Measurements from ENCODE around the gene URB1. TPM values are rescaled to one million over a fixed set of nuclear protein-coding genes. Genes with fewer than 3 reads are reported as not detected.
"Not testable (repeated sequence)": the region's sequence is repeated elsewhere in the genome, so short reads cannot be mapped to it uniquely, and the experiment has no call there.

The URB1 gene
- polyA plus RNA-seq, 10 donors = 10.7 to 15.5 (median 13.2) TPM

DNA sequence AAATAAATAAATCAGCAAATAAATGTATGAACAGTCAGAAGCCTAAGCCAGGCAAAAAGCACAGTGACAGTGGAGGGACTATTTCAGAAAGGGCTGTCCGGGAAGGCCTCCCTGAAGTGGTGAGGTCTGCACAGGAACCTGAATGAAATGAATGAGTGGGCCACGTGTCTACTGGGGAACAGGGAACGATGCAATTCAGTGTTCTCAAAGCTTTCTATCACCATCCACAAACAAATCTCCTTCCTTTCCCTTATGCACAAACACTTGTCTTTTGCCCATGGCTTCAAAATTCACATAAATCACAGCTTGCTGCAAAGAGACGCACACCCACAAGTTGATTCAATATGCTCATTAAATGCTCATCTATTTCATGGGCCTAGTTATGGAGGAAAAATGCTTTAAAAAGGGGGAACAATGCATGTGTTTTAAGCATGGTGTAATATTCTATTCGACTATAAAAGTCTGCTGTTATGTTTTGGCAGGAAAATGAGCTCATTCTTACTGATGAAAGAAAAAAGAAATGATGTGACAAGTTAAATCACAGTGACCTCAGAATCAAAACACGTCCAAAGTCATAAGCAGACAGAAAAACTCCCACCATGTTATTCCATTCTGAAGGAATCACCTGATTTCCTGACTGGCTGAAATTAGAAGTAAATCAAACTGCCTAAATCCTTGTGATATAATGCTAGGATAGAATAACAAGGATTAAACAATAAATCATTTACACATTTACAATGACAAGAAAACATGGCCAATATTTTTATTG is 21.6 kb downstream of the URB1 start:
- no peak for DNase-seq

DNA sequence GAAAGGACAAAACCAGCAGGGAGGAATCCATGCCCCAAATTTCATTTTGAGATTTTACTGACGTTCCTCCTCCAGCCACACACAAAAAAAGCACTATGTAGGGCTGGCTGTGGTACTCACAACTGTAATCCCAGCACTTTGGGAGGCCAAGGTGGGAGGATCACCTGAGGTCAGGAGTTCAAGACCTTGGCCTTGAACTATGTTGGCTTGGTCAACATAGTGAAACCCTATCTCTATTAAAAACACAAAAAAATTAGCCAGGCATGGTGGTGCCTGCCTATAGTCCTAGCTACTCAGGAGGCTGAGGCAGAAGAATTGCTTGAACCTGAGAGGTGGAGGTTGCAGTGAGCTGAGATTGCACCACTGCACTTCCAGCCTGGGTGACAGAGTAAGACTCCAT is 23.9 kb downstream of the URB1 start:
- DNase-seq = not testable (repeated sequence)

DNA sequence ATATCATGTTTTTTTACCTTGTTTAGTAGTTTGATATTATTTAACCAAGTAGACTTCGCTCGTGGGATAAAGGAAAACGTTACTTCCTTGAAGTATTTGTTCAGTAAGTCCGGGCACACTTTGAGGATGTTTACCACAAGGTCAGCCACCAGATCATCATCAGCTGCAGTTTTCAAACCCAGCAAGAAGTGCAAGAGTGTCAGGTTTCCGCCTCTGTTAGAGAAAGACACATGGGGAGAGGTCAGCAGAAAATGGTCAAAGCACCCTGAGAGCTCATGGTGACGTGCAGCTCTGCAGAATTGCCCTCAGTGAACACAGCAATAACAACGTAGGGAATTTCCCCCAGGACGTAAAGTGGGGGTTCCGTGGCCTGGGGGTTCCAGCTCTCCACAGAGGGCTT is 24.4 kb downstream of the URB1 start:
- no peak for DNase-seq

DNA sequence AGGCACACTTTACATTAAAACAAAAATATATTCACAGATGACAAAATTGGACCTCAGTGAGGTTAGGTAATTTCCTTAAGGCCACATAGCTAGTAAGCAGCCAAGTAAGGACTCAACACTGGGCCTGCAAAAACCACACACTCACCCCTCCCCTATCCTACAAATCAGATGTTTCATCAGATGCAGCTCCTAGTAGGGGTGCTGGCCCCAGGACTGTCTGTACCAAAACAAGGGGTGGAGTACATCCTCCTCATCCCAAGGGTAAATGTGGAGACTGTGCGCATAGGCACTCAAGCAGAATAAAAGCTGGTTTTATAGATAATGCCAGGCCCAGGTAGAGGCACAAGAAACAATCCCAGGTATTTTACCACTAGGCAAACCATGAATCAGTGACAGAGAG is 25.7 kb downstream of the URB1 start:
- DNase-seq = no peak

DNA sequence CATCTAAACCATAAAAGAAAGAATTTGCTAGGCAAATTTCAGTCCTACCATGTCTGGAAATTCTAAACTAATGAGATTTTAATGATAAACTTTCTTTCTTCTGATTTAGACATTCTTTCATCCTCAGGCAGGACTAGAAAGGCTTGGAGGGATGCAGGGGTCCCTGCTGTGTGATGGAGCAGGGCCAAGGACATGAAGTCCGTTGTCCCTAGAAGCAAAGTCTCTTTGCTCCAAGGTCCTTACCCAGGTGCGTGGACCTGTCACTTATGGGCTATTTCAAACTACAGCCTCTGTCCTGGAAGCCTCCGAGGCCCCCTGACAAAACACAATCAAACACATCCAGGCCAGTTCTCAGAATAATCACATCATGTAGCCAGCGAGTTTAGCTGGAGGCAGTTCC is 26.6 kb downstream of the URB1 start:
- no peak for DNase-seq

DNA sequence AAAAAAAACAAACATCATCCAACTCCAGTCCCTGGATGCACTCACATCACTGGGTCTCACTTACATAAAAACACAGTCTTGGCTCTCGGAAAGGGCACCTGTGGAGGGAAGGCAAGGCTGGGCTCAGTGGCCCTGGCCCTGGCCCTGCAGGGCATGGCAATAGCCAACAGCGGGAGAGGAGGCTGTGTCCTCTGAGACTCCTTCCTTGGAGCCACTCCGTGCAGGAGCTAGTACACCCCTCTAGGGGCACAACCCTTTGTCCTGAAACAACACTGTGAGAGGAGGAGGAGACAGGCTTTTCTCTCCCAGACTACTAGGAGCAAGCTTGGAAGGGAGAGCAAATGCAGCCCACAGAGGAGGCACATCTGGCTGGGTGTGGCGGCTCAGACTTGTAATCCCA is 28.0 kb downstream of the URB1 start:
- DNase-seq = peak in 1 of 3 donors; percentile 60

DNA sequence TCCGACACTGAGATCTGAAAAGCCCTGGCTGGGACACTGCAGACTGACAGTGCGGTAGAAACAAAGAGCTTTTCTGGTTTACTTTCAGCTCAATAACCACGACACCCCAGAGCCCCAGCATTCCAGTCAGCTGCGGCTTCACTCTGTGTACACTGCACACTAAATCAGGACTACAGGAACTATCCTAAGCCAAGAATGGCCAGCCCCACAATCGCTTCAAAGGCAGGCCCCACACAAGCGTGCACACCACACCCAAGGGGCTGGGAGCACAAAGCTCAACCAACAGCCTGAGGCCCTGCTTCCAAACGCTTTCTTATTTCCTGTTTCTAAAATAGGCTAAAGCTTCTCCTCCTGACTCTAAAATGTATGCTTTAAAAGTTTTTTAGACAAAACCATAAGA is 28.4 kb downstream of the URB1 start:
- peak in 2 of 3 donors; percentile 49 to 77 for DNase-seq

DNA sequence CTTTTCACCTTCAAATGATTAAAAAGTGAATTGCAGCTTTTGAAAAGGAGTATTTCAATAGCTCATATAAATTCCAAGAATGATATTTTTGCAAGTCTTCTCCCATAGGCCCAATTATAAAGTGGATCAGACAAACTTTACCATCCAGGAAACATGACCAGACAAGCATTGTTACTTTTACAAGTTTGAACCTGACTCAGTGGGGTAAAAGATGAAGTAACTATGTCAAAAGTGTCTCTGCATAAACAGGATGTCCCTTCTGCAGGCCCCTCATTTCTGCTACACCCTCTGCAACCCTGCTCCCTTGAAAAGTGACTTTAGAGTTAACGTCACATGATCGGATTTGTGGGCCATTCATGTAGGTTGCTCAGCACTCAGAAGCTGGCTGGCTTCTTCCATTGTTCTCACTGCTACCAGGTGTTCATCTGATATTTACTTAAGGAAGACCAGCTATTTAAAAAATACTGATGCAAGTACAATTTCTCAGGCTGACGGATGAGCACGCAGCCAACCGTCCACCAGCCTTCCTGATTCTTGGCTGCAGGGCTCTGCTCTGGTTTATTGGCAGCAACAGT is 32.3 kb downstream of the URB1 start:
- no peak for DNase-seq

DNA sequence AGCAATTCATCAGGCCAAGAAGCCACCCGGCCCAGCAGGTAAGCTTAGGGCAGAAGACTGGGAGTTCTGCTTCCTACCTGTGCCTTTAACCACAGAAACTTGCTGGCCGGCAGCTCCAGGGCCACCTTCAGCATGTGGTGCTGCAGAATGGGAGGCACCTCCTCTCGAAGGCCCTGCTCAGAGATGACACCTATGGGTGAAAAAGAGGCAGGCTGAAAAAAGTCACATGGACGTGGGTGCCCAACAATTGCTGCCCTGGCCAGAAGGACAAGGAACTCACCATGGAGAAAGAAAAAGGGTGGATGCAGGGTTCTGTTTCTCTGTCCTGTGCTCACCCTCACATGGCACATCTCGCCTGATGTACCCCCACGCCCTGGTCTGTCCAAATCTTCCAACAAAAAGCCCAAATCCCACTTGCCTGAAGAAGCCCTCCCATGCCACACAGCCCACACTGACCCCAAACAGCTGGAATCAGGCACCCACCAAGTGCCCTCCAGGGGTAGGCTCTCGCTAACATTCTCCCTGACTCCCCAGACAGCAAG is 33.0 kb downstream of the URB1 start:
- no peak for DNase-seq

DNA sequence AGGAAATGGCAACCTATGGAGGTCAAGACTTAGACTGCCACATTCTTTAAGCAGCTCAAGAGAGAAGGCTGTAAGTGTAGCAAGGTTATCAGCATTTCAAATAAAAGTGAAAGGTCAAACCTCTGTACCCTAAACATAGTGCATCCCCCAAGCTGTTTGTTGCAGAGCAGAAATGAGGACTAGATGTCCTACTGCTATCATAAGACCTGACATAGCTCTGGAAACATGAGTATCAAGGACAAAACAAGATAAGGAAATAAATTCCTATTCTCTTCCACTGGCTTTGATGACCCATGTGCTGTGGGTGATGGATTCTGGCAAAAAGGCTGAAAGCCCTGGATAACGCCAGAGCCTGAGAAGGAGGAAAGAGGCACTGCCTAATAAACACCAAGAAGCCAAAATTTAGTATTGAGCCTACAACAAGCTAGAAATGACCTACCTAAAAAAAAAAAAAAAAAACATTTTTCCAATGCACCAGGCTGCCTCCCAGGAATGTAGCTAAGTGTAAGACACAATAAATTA is 35.9 kb downstream of the URB1 start:
- DNase-seq = no peak

DNA sequence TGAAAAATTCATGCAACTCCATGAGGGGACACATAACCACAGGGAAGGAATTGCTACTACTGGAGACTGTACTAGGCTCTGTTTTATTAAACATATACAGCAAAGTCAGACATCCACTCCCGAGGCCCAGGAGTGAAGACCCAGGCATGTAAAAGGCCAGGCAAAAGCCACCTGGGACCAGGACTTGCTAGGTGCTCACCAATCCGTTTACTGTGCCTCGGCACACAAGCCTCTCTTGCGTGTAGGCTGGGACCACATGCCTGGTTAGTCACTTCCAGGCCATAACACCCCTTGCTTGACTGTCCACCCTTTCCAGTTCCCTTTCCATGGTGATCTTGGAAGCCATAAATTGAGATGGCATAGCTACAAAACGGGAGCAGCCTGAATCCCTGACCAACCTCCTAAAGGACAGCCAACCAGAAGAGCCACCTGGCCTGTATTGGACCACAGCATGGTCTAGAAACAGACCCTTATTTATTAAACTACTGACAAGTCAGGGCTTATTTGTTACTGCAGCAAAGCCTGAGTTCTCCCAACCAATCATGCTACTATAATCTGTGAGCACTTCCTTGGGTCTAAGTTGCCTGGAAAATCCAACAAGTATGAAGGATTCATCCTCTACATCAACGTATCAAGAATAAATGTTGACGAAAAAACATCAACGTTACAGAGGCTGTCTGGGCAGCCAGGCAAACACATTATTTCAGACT is 39.7 kb downstream of the URB1 start:
- no peak for DNase-seq

DNA sequence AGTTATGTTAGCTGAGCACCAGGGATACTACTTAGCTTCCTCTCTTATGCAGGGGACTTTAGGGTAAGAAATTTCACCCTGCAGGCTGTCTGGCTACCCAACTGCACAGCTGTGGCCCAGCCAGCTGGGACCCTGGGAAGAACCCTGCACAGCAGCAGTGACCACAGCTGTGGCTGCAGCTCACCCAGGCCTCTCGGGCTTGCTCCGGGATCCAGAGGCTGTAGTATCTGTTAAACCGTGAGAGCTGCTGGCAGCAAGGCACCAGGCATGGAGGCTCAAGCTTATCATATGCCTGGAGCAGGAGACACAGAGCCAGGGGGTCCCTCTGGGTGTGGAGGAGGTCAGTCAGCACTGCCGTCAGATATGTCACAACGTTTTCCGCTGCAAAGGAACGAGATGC is 40.3 kb downstream of the URB1 start:
- DNase-seq = no peak

DNA sequence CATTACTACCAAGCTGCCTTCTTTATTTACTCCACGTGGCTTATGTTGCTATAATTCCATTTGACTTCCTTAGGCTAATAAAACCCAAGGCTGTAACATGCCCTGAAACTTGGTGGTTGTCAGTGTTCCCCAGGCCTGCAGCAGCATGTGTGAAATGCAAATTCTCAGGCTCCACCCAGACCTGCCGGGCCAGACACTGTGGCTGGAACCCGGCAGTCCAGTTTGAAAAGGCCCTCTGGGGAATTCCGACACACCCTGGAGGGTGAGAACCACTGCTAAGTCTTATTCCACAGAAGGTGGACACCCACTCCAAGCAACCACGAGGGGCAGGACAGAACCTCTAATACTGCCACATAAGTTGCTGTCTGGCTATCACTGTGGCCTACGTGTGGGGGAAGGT is 41.4 kb downstream of the URB1 start:
- DNase-seq = no peak

DNA sequence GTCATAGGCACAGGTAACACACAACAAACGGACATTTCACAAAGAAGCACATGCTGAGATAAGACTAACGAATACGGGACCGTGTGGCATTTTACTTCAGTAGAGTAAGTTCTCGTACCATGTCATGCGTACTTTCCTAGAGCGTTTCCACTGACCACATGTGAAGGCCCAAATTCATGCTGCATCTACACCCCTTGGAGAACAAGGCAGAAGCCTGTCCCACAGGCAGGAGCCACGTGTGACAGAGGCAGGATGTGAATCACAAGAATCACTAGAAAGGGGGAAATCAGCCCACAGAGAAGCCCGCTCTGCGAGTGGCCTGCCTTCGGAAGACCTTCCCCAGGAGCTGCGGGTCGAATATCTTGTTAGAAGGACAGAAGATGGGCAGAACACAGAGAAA is 41.8 kb downstream of the URB1 start:
- no peak for DNase-seq

DNA sequence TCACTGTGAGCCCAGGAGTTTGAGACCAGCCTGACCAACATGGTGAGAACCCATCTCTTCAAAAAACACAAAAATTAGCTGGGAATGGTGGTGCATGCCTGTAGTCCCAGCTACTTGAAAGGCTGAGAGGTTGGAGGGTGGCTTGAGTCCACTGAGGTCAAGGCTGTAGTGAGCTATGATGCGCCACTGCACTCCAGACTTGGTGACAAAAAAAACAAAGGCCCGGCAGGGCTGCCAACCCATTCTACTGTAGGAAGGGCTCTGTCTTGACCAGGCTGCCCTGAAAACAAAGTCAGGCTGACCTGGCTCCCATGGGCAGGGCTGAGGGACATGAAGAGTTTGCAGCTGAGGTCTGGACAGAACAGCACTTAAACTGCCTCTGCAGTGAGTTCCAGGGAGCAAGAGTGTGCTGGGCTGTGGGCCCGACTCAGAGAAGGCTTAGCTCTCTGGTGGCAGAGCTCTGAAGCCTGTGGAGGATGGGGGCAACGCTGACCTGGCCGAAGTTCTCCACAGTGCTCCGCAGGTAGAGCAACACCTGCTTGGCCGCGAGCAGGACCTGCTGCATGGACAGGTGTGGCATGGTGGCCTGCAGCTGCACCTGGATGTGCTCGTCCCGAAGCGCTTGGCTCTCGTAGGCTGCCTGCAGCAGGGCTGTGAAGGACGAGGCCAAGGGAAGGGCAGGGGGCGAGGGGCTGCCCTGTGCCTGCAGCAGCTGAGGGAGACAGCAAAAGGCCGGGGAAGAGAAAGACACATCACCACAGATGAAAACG is 42.4 kb downstream of the URB1 start:
- no peak for DNase-seq

DNA sequence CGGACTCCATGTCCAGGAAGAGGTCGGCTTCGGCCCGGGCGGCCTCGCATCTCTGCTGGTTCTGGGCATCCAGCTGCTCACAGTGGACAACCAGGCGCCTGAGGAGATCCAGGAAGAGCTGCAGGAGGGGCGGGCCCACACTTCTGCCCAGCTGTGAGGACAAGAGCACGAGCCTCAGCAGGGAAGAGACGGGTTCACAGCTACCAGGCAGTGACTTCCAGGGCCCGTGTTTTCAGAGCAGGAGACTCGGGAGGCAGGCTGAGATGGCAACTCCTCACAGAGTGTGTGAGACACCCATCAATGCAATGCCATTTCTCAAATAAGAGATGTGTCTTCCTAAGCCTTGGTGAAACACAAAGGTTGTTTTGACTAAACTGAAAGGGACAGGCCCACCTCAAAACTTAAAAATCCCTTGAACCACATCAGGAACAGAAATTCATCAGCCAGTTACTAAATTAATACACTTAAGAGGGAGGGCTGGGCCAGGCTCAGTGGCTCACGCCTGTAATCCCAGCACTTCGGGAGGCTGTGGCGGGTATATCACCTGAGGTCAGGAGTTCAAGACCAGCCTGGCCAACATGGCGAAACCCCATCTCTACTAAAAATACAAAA is 43.4 kb downstream of the URB1 start:
- no peak for DNase-seq

DNA sequence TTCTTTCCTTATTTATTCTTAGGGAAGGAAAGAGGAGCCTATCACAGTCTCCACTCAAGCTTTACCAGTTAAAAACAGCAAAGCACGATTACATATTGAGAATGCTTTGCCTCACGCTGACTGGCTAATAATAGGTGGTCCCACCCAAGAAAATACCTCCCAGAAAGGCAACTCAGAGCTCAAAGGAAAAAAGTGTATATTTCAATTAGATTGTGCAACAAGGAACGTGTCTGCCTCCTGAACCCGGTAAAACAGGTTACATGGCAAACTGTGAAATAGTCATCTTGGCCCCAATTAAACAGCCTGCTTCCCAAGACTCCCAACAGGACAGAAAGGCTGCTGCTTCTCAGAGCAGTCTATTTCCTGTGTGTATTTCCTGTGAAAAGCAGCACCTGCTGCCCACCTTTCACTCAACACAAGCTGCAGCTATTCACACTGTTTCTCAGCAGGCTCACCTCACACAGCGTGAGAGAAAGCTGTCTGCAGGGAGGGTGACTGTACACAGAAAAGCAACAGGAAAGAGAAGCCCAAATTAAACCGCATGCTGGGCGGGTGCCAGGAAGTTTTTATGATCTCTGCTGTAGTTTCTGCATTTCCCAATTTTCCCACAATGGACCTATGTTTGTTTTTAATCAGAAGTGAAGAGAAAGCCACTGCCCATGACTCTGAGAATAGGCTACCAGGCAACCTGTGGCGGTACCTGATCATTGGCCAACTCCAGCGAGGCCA is 44.0 kb downstream of the URB1 start:
- no peak for DNase-seq

DNA sequence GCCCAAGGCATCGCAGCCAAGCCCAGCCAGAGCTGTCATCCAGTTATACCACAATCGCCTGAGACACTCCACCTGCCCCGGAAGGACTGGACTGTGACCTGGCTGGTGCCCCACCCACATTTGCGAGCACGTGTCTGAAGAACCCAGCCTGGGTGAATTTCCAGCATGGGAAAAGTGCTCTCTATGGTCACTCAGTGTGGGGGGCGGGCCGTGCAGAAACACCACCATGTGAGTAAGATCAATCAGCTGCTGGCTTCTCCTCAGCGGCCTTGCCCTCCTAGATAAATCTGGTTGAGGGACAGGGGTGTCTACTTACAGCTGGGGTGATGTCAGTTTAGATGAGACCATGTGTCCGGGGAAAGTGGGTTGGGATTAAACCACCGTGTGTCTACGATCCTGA is 44.8 kb downstream of the URB1 start:
- no peak for DNase-seq

DNA sequence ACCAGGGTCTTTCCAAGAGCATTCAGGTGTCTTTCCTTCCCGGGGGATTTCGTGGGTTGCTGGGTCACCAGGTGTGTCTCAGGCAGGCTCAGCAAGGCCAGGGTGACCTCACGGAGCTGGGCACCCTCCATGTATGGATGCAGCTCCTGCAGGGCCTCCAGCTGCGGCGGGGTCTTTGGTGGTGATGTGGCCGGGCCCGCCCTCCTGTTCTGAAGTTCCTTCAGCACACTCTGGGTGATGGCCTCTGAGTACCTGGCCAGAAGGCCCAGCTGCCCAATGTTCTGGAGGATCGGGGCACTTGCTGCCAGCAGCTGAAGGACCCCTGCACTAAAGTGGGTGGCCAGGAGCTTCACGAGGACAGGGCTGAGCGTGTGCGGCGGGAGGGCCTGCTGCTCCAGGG is 45.5 kb downstream of the URB1 start:
- no peak for DNase-seq

DNA sequence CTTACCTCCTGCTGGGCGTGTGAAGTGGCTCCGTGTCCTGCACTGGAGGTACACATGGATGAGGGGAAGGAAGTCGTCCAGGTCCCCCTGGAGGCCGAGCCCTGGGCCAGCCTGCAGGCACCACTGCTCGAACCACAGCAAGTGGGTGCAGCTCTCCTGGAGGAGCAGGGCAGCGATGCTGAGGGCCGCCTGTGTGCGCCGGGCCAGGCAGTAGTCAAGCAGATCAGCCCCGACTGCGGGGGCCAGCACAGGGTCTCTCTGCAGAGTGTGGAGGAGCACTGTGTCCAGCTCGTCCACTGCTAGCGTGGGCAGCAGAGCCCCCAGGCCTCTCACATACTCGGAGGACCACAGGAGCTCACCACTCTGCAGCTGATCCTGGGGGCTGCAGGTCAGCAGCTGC is 45.9 kb downstream of the URB1 start:
- no peak for DNase-seq
